Fibroblast of skin of right quadriceps (primary cell): ENCODE results near the gene FAM169A.
"Not testable (repeated sequence)": the region's sequence is repeated elsewhere in the genome, so short reads cannot be mapped to it uniquely, and the experiment has no call there.

Experiments
- DNase-seq: peaks from one replicate; pipeline ENCODE4 v3.0.0-alpha.2; 2013

The FAM169A gene

GRCh38 chr5:74866596-74867162 lies 492 bp upstream of the FAM169A start:
- no peak for DNase-seq

- DNase-seq: no peak
Measured at GRCh38 chr5:74865256-74865803, 857 bp downstream of the FAM169A start.

GRCh38 chr5:74864823-74865222 lies 1.4 kb downstream of the FAM169A start:
- DNase-seq: no peak

- no peak for DNase-seq
Measured at GRCh38 chr5:74863726-74864125, 2.5 kb downstream of the FAM169A start.

GRCh38 chr5:74862221-74862620 lies 4.0 kb downstream of the FAM169A start:
- DNase-seq: no peak

- not testable (repeated sequence) for DNase-seq
Measured at GRCh38 chr5:74856975-74857374, 9.2 kb downstream of the FAM169A start.

GRCh38 chr5:74853256-74853655 lies 12.9 kb downstream of the FAM169A start:
- no peak for DNase-seq

GRCh38 chr5:74851684-74852353 lies 14.4 kb downstream of the FAM169A start:
- DNase-seq: peak; percentile 38

- DNase-seq: no peak
Measured at GRCh38 chr5:74850789-74851425, 15.3 kb downstream of the FAM169A start.

GRCh38 chr5:74850030-74850429 lies 16.2 kb downstream of the FAM169A start:
- no peak for DNase-seq

GRCh38 chr5:74848553-74849025 lies 17.6 kb downstream of the FAM169A start:
- no peak for DNase-seq

GRCh38 chr5:74839229-74839628 lies 27.0 kb downstream of the FAM169A start:
- no peak for DNase-seq

GRCh38 chr5:74838262-74838661 lies 27.9 kb downstream of the FAM169A start:
- no peak for DNase-seq

GRCh38 chr5:74837115-74837514 lies 29.1 kb downstream of the FAM169A start:
- DNase-seq: no peak

- DNase-seq: no peak
Measured at GRCh38 chr5:74833537-74834266, 32.5 kb downstream of the FAM169A start.

- no peak for DNase-seq
Measured at GRCh38 chr5:74829413-74829812, 36.8 kb downstream of the FAM169A start.

GRCh38 chr5:74822288-74822687 lies 43.9 kb downstream of the FAM169A start:
- DNase-seq: no peak

- no peak for DNase-seq
Measured at GRCh38 chr5:74816875-74817274, 49.3 kb downstream of the FAM169A start.

GRCh38 chr5:74810915-74811314 lies 55.3 kb downstream of the FAM169A start:
- no peak for DNase-seq

GRCh38 chr5:74801941-74802340 lies 64.2 kb downstream of the FAM169A start:
- DNase-seq: peak; percentile 26

GRCh38 chr5:74801197-74801596 lies 65.0 kb downstream of the FAM169A start:
- DNase-seq: no peak

GRCh38 chr5:74798977-74799911 lies 66.9 kb downstream of the FAM169A start:
- DNase-seq: peak; percentile 15
